Kidney epithelial cell (primary cell): ENCODE data around the gene NEK2. TPM values are rescaled to one million over a fixed set of nuclear protein-coding genes. Genes with fewer than 3 reads are reported as not detected.

Experiments used
- DNase-seq: peaks from one replicate; pipeline ENCODE4 v3.0.0-alpha.2; 2010; ENCODE audit warnings: low read depth
- H3K27me3 ChIP-seq: 2 replicates; pipeline ENCODE4 v1.6.0; 2011; ENCODE audit warnings: low read length; ENCODE audit not compliant: control insufficient read depth, insufficient read depth
- H3K36me3 ChIP-seq: 2 replicates; pipeline ENCODE4 v1.5.1; 2011; ENCODE audit warnings: low read length; ENCODE audit not compliant: control insufficient read depth, insufficient read depth
- H3K4me3 ChIP-seq: 2 replicates; pipeline ENCODE4 v1.5.1; 2011; ENCODE audit warnings: low read depth, mild to moderate bottlenecking, control low read depth, low read length
- total RNA-seq: library from RNA; depleted of rRNA; stranded (reverse); fragments of >200 nt; gene quantifications from 2 replicates; pipeline ENCODE4 v1.2.3, GENCODE V29; 2015
- TF ChIP-seq, protein P1 (sequence below): IDR thresholded peaks from 2 replicates; pipeline ENCODE4 v1.5.1; 2011; ENCODE audit warnings: mild to moderate bottlenecking, moderate library complexity, low read length, control low read depth, inconsistent platforms; ENCODE audit not compliant: insufficient read depth, poor library complexity, severe bottlenecking

NEK2 gene
- total RNA-seq, 1 donor from 2014 or later: 4.3 TPM

DNA sequence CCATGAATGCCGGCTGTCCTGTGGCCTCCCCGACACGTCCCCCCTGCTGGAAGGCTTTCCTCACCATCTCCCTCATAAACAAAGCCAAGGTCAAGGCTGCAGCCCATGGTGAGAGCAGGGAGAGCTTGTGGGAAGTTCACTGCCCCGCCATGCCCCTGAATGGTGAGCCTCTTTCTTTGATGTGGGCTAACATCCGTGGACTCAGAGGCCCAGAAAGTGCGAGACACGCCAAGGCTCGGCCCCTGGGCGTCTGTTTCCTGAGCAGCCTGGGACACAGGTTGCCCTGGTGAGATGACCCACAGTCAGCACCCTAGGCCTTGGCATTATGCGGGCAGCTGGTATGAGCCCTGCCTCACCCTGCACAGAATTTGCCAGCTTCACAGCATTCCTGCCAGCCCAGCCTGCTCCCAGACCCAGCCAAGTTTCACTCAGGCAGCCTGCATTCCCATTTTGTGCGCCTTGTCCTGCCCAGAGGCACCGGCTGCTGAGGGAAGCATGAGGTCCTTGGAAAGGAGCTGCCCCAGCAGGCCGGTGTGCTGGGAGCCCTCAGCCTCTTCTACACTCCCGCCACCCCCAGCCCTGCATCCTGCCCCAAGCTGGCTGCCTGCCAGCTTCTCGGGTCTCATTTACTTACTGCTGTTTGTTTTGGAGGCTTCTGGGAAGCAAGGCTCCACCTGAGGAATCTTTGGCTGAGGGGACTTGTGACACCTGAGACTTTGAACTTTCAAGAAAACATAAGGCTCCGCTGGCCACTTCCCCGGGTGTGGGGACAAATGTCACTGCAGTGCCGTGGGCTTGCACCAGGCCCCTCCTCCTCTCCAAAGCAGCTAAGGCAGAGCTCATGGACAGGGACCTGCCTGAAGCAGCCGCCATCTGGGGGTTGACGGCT is 31.9 kb downstream of the NEK2 start:
- Histone ChIP-seq H3K36me3 (no peaks in the 10 kb centered on the region), H3K27me3 (no peaks in the 10 kb centered on the region), H3K4me3 (no peak overlapping the region)
- TF ChIP-seq, protein P1, sequence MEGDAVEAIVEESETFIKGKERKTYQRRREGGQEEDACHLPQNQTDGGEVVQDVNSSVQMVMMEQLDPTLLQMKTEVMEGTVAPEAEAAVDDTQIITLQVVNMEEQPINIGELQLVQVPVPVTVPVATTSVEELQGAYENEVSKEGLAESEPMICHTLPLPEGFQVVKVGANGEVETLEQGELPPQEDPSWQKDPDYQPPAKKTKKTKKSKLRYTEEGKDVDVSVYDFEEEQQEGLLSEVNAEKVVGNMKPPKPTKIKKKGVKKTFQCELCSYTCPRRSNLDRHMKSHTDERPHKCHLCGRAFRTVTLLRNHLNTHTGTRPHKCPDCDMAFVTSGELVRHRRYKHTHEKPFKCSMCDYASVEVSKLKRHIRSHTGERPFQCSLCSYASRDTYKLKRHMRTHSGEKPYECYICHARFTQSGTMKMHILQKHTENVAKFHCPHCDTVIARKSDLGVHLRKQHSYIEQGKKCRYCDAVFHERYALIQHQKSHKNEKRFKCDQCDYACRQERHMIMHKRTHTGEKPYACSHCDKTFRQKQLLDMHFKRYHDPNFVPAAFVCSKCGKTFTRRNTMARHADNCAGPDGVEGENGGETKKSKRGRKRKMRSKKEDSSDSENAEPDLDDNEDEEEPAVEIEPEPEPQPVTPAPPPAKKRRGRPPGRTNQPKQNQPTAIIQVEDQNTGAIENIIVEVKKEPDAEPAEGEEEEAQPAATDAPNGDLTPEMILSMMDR: no peak
- DNase-seq: no peak

DNA sequence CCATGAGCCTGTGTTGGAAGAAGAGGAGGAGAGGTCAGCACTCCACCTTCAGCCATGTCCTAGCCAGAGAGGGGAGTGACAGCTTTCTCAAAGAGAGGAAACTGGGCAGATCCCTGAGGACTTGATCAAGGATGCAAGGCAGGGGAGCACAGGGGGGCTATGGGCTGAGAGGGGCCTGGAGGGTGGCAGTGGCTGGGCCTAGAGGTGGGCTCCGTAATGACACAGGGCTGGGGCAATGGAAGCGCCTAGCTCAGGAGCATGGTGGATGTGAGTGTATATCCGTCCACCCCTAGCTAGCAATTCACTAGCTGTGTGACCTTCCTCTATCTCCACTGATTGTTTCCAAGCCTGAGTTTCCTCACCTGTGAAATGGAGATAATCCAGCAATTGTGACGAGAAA is 32.6 kb downstream of the NEK2 start:
- Histone ChIP-seq H3K27me3 (no peaks in the 10 kb centered on the region), H3K36me3 (no peaks in the 10 kb centered on the region), H3K4me3 (no peak overlapping the region)
- TF ChIP-seq, protein P1: no peak
- DNase-seq: no peak

GRCh38 chr1:211641942-211642341 is 33.5 kb downstream of the NEK2 start:
- Histone ChIP-seq H3K4me3 (no peak overlapping the region), H3K27me3 (no peaks in the 10 kb centered on the region), H3K36me3 (no peaks in the 10 kb centered on the region)
- TF ChIP-seq, protein P1: no peak
- DNase-seq: no peak

GRCh38 chr1:211641044-211641800 is 34.2 kb downstream of the NEK2 start:
- DNase-seq: no peak
- no peaks in the 10 kb centered on the region for H3K36me3 ChIP-seq
- H3K4me3 ChIP-seq: no peak overlapping the region
- TF ChIP-seq, protein P1: no peak
- no peaks in the 10 kb centered on the region for H3K27me3 ChIP-seq

- H3K4me3 ChIP-seq: no peak overlapping the region
- H3K27me3 ChIP-seq: no peaks in the 10 kb centered on the region
- DNase-seq: no peak
- H3K36me3 ChIP-seq: no peaks in the 10 kb centered on the region
- TF ChIP-seq, protein P1: no peak
These were observed 35.2 kb downstream of the NEK2 start for GRCh38 chr1:211640301-211640630.
